K562 (cell line): ENCODE data around the gene DIPK1B. TPM values are rescaled to one million over a fixed set of nuclear protein-coding genes. Genes with fewer than 3 reads are reported as not detected.
A peak's percentile ranks its signal among the peaks of the same experiment; 100 is the strongest.

Experiments
- ATAC-seq: fragments of 200-7000 bp; cut with Tn5 transposase; 3 replicates; pipeline ENCODE4 v1.9.1; 2020; ENCODE audit warnings: moderate library complexity
- BruUV-seq: library from RNA; stranded (reverse); fragments of 400-500 nt; replicated peaks from 2 replicates; lab custom pipeline; 2021; lab: Mats Ljungman, UMichigan
- CTCF ChIA-PET: fragments of 300-600 bp; formaldehyde crosslinking; extraction: SDS; loops from one replicate; lab custom pipeline; 2021; ENCODE audit warnings: low intra/inter-chr PET ratio; lab: Yijun Ruan, JAX
- POLR2A ChIA-PET: fragments of 300-600, 350-650 bp; sonication (Branson Sonifier 250); formaldehyde crosslinking; extraction: SDS; loops from one replicate; lab custom pipeline; 2021; ENCODE audit warnings: antibody characterized with exemption, inconsistent platforms; lab: Yijun Ruan, JAX
- DNase-seq, 4 experiments: peaks; one replicate each; pipeline versions ENCODE4 v3.0.0 to v3.0.0-alpha.2; 2011 to 2018; ENCODE audit warnings: low spot score in 3 of 4, mixed read lengths in 3 of 4; ENCODE audit errors: extremely low read depth in 1 of 4
- FAIRE-seq: peaks from 2 replicates; lab custom pipeline; 2011; peaks lifted over from hg19 to GRCh38; lab: Jason Lieb, UNC
- H2AFZ ChIP-seq: 2 replicates; pipeline ENCODE4 v1.6.0; 2011; ENCODE audit warnings: low read depth, low read length, control low read depth, inconsistent platforms
- H3K27ac ChIP-seq: fragments of 200-600 bp; 3 replicates; pipeline ENCODE4 v1.8.0; 2011; ENCODE audit warnings: low read depth, mild to moderate bottlenecking, control low read depth, inconsistent platforms, low read length, moderate library complexity, mixed read lengths; ENCODE audit errors: extremely low read depth
- H3K27me3 ChIP-seq, 2 experiments: fragments of 300-600 bp in 1 of 2; 2 replicates in 1 of 2; 3 replicates in 1 of 2; pipeline versions ENCODE4 v1.6.0 to v1.8.0; 2011; ENCODE audit warnings: inconsistent platforms in 2 of 2, low read length in 2 of 2, mild to moderate bottlenecking in 1 of 2, mixed read lengths in 1 of 2, moderate library complexity in 1 of 2; ENCODE audit not compliant: control insufficient read depth in 2 of 2, insufficient read depth in 2 of 2
- H3K36me3 ChIP-seq: fragments of 300-600 bp; 3 replicates; pipeline ENCODE4 v1.8.0; 2011; ENCODE audit warnings: mild to moderate bottlenecking, low read length, inconsistent platforms; ENCODE audit not compliant: control insufficient read depth, insufficient read depth
- H3K4me1 ChIP-seq, 2 experiments: fragments of 200-600 bp in 1 of 2; replicated peaks in 1 of 2; 2 replicates in 1 of 2; 3 replicates in 1 of 2; pipeline versions ENCODE4 v1.5.1 to v1.8.0; 2011; ENCODE audit warnings: inconsistent platforms in 2 of 2, low read length in 2 of 2, mild to moderate bottlenecking in 1 of 2, mixed read lengths in 1 of 2, moderate library complexity in 1 of 2; ENCODE audit not compliant: control insufficient read depth in 2 of 2, insufficient read depth in 2 of 2
- H3K4me2 ChIP-seq: 2 replicates; pipeline ENCODE4 v1.6.1; 2011; ENCODE audit warnings: low read length, control low read depth, inconsistent platforms, mixed read lengths; ENCODE audit not compliant: insufficient read depth
- H3K4me3 ChIP-seq: fragments of 200-600 bp; sonication (generic), shearing (Covaris generic); 2 replicates; pipeline ENCODE4 v1.5.1; 2016; ENCODE audit warnings: control low read depth, inconsistent platforms
- H3K79me2 ChIP-seq: fragments of 200-600 bp; 3 replicates; pipeline ENCODE4 v1.8.0; 2011; ENCODE audit warnings: low read length, inconsistent platforms; ENCODE audit not compliant: control insufficient read depth, insufficient read depth
- H3K9ac ChIP-seq, 2 experiments: 2 replicates each; pipeline versions ENCODE4 v1.6.0 to v1.6.1; 2011; ENCODE audit warnings: low read depth in 2 of 2, low read length in 2 of 2, control low read depth in 1 of 2, inconsistent platforms in 1 of 2, mild to moderate bottlenecking in 1 of 2, mixed read lengths in 1 of 2; ENCODE audit not compliant: insufficient read depth in 1 of 2
- H3K9me1 ChIP-seq: one replicate; pipeline ENCODE4 v1.6.0; 2011; ENCODE audit warnings: inconsistent platforms, mild to moderate bottlenecking, low read length, moderate library complexity; ENCODE audit not compliant: control insufficient read depth, insufficient read depth
- H3K9me3 ChIP-seq: replicated peaks from 2 replicates; pipeline ENCODE4 v1.5.1; 2011; ENCODE audit warnings: low read depth, low read length, inconsistent platforms; ENCODE audit not compliant: control insufficient read depth, insufficient read depth
- H4K20me1 ChIP-seq: replicated peaks from 2 replicates; pipeline ENCODE4 v1.6.1; 2011; ENCODE audit warnings: low read length, inconsistent platforms, mixed read lengths; ENCODE audit not compliant: control insufficient read depth, insufficient read depth
- PHTF2 ChIP-seq: fragments of 250-450 bp; sonication (Bioruptor Pico); IDR thresholded peaks from 2 replicates; pipeline ENCODE4 v1.5.0; 2021; ENCODE audit warnings: mild to moderate bottlenecking
- POLR2G ChIP-seq: fragments of 200-400 bp; formaldehyde crosslinking; IDR thresholded peaks from 2 replicates; pipeline ENCODE4 v1.6.1; 2017; ENCODE audit warnings: low read depth, mild to moderate bottlenecking, antibody characterized with exemption, low read length, moderate library complexity
- RBFOX2 ChIP-seq: fragments of 200-400 bp; formaldehyde crosslinking; IDR thresholded peaks from 2 replicates; pipeline ENCODE4 v1.6.1; 2017; ENCODE audit warnings: low read depth, mild to moderate bottlenecking, low read length, moderate library complexity
- ZNF586 ChIP-seq: fragments of 450-650 bp; formaldehyde crosslinking; conservative IDR thresholded peaks from 2 replicates; pipeline ENCODE4 v1.4.0; 2020; ENCODE audit warnings: mild to moderate bottlenecking, moderate library complexity
- WGBS: fragments of 100-300 bp; shearing (Covaris generic); methylation state at CpG from one replicate; pipeline ENCODE4 v1.1.6; 2016; ENCODE audit warnings: low coverage, mixed read lengths; ENCODE audit not compliant: insufficient coverage; ENCODE audit errors: missing lambda C conversion rate; 5-methylcytosine and 5-hydroxymethylcytosine counted together
- in situ Hi-C: fragments of 300-500 bp; cut with MboI; formaldehyde crosslinking; loops from 4 replicates; pipeline ENCODE4 v1.15.0; 2018; ENCODE audit warnings: inconsistent platforms, mixed read lengths
- intact Hi-C: fragments of 100-400 bp; cut with micrococcal nuclease; formaldehyde crosslinking; loops from 2 replicates; pipeline ENCODE4 v1.14.2; 2022
- polyA plus RNA-seq, 8 experiments: library from polyadenylated mRNA; depleted of rRNA in 4 of 8; stranded (reverse) in 5 of 8; unstranded in 3 of 8; fragments of >200 nt; fragmentation: Nextera tagmentation in 2 of 8; fragmentation: Illumina TruSeq in 1 of 8; extraction: Ambion mirVana in 2 of 8; extraction: Trizol in 1 of 8; gene quantifications; 2 replicates each; pipeline versions ENCODE4 v1.2.1 to v1.2.3, GENCODE V29; 2011 to 2014; ENCODE audit warnings: inconsistent platforms in 1 of 8, missing spikeins in 1 of 8
- total RNA-seq, 7 experiments: library from RNA; depleted of rRNA in 6 of 7; stranded (reverse); fragments of >200 nt in 6 of 7; fragmentation: Illumina TruSeq in 2 of 7; extraction: Trizol in 2 of 7; gene quantifications; 2 replicates each; pipeline versions ENCODE4 v1.2.1 to v1.2.3, GENCODE V29; 2011 to 2021; ENCODE audit warnings: low replicate concordance in 1 of 7

DIPK1B gene
- total and polyA plus RNA-seq, 9 of the 15 experiments (the other 6 are each of a cell fraction or from before 2014, with no cell fraction given) = 0.08 to 22.3 (median 5.9) TPM

DNA sequence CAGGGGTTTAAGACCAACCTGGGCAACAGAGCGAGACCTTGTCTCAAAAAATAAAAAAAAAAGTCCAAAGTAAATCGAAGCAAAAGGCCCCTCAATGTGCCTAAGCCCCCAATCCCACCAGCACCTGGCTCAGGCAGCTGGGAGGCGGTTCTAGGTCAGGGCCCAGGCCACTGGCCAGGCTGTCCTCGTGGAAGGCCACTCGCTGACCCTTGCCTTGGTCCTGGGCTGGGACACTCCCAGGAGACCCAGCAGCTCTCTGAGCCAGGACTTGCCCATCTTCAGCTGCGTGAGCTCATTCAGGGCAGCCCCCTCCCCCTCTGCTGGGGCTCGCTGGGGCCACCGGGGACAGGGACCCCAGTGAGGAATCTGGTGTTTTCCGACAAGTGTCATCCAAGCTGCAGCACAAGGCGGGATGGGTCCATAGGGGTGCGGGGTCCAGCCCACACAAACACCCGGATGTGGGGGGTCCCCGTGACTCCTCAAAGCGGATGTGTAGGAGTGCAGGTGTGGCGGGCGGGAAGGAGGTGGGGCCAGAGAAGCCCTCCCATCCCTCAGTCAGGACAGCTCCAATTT is 29.1 kb upstream of the DIPK1B start:
- ChIA-PET CTCF (no interaction called here), POLR2A (interaction anchor here (0.7 to 2.4 kb wide), 5 partner anchors 11 to 38 kb away, joined by 3 to 11 read pairs (median 3); partner anchors contain the start of gene EGFL7)
- in situ Hi-C loops = no loop called here
- Histone ChIP-seq H4K20me1 (peaks cover 6% of the 10 kb centered on the region; the same call in 1 of the 2 replicates), H3K4me2 (no peak overlapping the region), H3K79me2 (peaks cover 72% of the 10 kb centered on the region), H3K36me3 (peaks cover 20% of the 10 kb centered on the region; the same call in 1 of the 3 replicates), H3K4me1 (peaks cover 10 to 82% of the 10 kb centered on the region in 2 experiments; a peak in 4 of 5 replicates), H2AFZ (no peak overlapping the region), H3K9me3 (no peaks in the 10 kb centered on the region), H3K4me3 (no peak overlapping the region), H3K9me1 (peaks cover 6% of the 10 kb centered on the region), H3K27me3 (no peaks in the 10 kb centered on the region), H3K27ac (no peak overlapping the region), H3K9ac (peak overlapping the region in 1 of 2 experiments; percentile 47; a peak in 2 of 4 replicates)
- 91% methylated on average over 14 of the region's 16 CpGs for WGBS
- no peak for ATAC-seq
- no TSS peak for BruUV-seq
- no peak for FAIRE-seq
- intact Hi-C loops = no loop called here
- no peak for DNase-seq
- TF ChIP-seq ZNF586 (CRISPR knock-in tag) (no peak), POLR2G (peak; percentile 22; the same call in 1 of the 2 replicates), RBFOX2 (peak; percentile 46)

DNA sequence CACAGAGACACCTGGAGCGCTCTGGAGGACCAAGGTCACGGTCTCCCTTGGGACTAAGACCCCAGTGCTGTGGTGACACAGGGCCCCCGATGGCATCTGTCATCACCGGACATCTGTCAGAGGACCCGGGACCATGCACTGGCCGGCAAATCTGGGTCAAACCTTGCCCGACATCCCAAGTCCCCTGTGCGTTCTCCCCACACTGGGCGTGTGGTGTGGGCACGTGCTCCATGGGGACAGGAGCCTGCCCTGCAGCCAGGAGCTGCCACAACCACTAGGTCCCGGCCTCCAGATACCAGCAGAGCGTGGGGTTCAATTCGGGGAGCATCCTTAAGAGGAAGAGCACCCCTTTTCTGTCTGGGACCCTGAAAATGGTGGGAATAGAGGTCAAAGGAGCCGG is 28.6 kb upstream of the DIPK1B start:
- ChIA-PET CTCF (no interaction called here), POLR2A (interaction anchor here (0.7 to 2.4 kb wide), 4 partner anchors 11 to 32 kb away, joined by 3 to 11 read pairs (median 4); partner anchors contain the start of gene EGFL7)
- H3K27me3 ChIP-seq = no peaks in the 10 kb centered on the region
- intact Hi-C loops (no loop called here), in situ Hi-C loops (no loop called here)
- H3K4me2 ChIP-seq = no peak overlapping the region
- H3K79me2 ChIP-seq = peaks cover 68% of the 10 kb centered on the region
- H3K9me3 ChIP-seq = no peaks in the 10 kb centered on the region
- H2AFZ ChIP-seq = no peak overlapping the region
- H3K36me3 ChIP-seq = peaks cover 20% of the 10 kb centered on the region; the same call in 1 of the 3 replicates
- peaks cover 6% of the 10 kb centered on the region; the same call in 1 of the 2 replicates for H4K20me1 ChIP-seq
- H3K9me1 ChIP-seq = peaks cover 6% of the 10 kb centered on the region
- TF ChIP-seq PHTF2 (CRISPR knock-in tag) = no peak
- TF ChIP-seq RBFOX2 = 0 out of 2 replicates have a peak, but pooled peaks have one; percentile 21
- no peak overlapping the region for H3K27ac ChIP-seq
- no peak overlapping the region for H3K4me3 ChIP-seq
- FAIRE-seq (no peak), ATAC-seq (no peak), DNase-seq (no peak)
- WGBS = 94% methylated on average over 13 of the region's 14 CpGs
- H3K9ac ChIP-seq = peak overlapping the region in 1 of 2 experiments; percentile 47; a peak in 2 of 4 replicates
- no TSS peak for BruUV-seq
- peaks cover 10 to 83% of the 10 kb centered on the region in 2 experiments; a peak in 4 of 5 replicates for H3K4me1 ChIP-seq
